Measurements from ENCODE around the gene H1-8. TPM values are rescaled to one million over a fixed set of nuclear protein-coding genes. Genes with fewer than 3 reads are reported as not detected.
A peak's percentile ranks its signal among the peaks of the same experiment; 100 is the strongest.

The H1-8 gene
- total and polyA plus RNA-seq, 7 donors = not detected

- intact Hi-C loops (cut with DNase I) = no loop called here
- Histone ChIP-seq H3K36me3 (ENCODE audit: insufficient read depth in 1 of 2, low read depth in 1 of 2) (no peaks in the 10 kb centered on the region), H3K4me3 (no peak overlapping the region), H3K27me3 (ENCODE audit: insufficient read depth in 3 of 3, low read length in 2 of 3) (no peaks in the 10 kb centered on the region), H3K27ac (no peak overlapping the region), H3K4me1 (peaks cover 3% of the 10 kb centered on the region), H3K9me3 (no peaks in the 10 kb centered on the region)
- no peak for DNase-seq
- no peak for ATAC-seq
- TF ChIP-seq, protein P1, sequence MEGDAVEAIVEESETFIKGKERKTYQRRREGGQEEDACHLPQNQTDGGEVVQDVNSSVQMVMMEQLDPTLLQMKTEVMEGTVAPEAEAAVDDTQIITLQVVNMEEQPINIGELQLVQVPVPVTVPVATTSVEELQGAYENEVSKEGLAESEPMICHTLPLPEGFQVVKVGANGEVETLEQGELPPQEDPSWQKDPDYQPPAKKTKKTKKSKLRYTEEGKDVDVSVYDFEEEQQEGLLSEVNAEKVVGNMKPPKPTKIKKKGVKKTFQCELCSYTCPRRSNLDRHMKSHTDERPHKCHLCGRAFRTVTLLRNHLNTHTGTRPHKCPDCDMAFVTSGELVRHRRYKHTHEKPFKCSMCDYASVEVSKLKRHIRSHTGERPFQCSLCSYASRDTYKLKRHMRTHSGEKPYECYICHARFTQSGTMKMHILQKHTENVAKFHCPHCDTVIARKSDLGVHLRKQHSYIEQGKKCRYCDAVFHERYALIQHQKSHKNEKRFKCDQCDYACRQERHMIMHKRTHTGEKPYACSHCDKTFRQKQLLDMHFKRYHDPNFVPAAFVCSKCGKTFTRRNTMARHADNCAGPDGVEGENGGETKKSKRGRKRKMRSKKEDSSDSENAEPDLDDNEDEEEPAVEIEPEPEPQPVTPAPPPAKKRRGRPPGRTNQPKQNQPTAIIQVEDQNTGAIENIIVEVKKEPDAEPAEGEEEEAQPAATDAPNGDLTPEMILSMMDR (IDR thresholded peaks at IDR 0.05) = no peak
- WGBS, 3 donors = 67 to 68% (median 67%) methylated on average over 12 of the region's 12 CpGs
Measured at GRCh38 chr3:129529436-129530210, 13.4 kb upstream of the H1-8 start.

GRCh38 chr3:129530251-129530791, 12.7 kb upstream of the H1-8 start:
- no peaks in the 10 kb centered on the region for H3K36me3 ChIP-seq (ENCODE audit: insufficient read depth in 1 of 2, low read depth in 1 of 2)
- no peak for DNase-seq
- H3K4me1 ChIP-seq = peaks cover 3% of the 10 kb centered on the region
- no peak overlapping the region for H3K27ac ChIP-seq
- no peaks in the 10 kb centered on the region for H3K27me3 ChIP-seq (ENCODE audit: insufficient read depth in 3 of 3, low read length in 2 of 3)
- TF ChIP-seq, protein P1 (IDR thresholded peaks at IDR 0.05) = no peak
- no peaks in the 10 kb centered on the region for H3K9me3 ChIP-seq
- WGBS, 3 donors = 40 to 48% (median 44%) methylated on average over 6 of the region's 6 CpGs
- ATAC-seq = no peak
- no peak overlapping the region for H3K4me3 ChIP-seq
- intact Hi-C loops (cut with DNase I) = no loop called here

DNA sequence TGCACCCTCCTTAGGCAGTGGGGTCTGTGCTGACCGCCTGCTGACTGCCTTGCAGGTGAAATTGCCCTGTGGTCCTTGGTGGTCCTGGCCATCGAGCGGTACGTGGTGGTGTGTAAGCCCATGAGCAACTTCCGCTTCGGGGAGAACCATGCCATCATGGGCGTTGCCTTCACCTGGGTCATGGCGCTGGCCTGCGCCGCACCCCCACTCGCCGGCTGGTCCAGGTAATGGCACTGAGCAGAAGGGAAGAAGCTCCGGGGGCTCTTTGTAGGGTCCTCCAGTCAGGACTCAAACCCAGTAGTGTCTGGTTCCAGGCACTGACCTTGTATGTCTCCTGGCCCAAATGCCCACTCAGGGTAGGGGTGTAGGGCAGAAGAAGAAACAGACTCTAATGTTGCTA, 12.2 kb upstream of the H1-8 start:
- intact Hi-C loops (cut with DNase I) = no loop called here
- Histone ChIP-seq H3K4me3 (no peak overlapping the region), H3K36me3 (ENCODE audit: insufficient read depth in 1 of 2, low read depth in 1 of 2) (no peaks in the 10 kb centered on the region), H3K27ac (no peak overlapping the region), H3K4me1 (peaks cover 3% of the 10 kb centered on the region), H3K9me3 (no peaks in the 10 kb centered on the region), H3K27me3 (ENCODE audit: insufficient read depth in 3 of 3, low read length in 2 of 3) (no peaks in the 10 kb centered on the region)
- DNase-seq = no peak
- no peak for ATAC-seq
- 96 to 98% (median 97%) methylated on average over 13 of the region's 13 CpGs for WGBS, 3 donors
- TF ChIP-seq, protein P1 (IDR thresholded peaks at IDR 0.05) = no peak

- H3K9me3 ChIP-seq = no peaks in the 10 kb centered on the region
- TF ChIP-seq, protein P1 (IDR thresholded peaks at IDR 0.05) = no peak
- no peak overlapping the region for H3K4me3 ChIP-seq
- no peak for ATAC-seq
- H3K36me3 ChIP-seq (ENCODE audit: insufficient read depth in 1 of 2, low read depth in 1 of 2) = no peaks in the 10 kb centered on the region
- peaks cover 3% of the 10 kb centered on the region for H3K4me1 ChIP-seq
- intact Hi-C loops (cut with DNase I) = no loop called here
- DNase-seq = peak in 1 of 2 donors; percentile 2
- H3K27ac ChIP-seq = no peak overlapping the region
- H3K27me3 ChIP-seq (ENCODE audit: insufficient read depth in 3 of 3, low read length in 2 of 3) = no peaks in the 10 kb centered on the region
- 92 to 95% (median 94%) methylated on average over 11 of the region's 11 CpGs for WGBS, 3 donors
Measured at GRCh38 chr3:129531699-129532098, 11.3 kb upstream of the H1-8 start.

All from psoas muscle (tissue), 8 donors.